HUDEP-2 (cell line): ENCODE results near the gene RAF1.
"Not testable (repeated sequence)": the region's sequence is repeated elsewhere in the genome, so short reads cannot be mapped to it uniquely, and the experiment has no call there.

Source experiments
- DNase-seq, 76 experiments: peaks; one replicate each; lab custom pipeline; 2025; ENCODE audit not compliant: unreplicated experiment in 76 of 76; lab: John Stamatoyannopoulos, UW

The RAF1 gene

DNA sequence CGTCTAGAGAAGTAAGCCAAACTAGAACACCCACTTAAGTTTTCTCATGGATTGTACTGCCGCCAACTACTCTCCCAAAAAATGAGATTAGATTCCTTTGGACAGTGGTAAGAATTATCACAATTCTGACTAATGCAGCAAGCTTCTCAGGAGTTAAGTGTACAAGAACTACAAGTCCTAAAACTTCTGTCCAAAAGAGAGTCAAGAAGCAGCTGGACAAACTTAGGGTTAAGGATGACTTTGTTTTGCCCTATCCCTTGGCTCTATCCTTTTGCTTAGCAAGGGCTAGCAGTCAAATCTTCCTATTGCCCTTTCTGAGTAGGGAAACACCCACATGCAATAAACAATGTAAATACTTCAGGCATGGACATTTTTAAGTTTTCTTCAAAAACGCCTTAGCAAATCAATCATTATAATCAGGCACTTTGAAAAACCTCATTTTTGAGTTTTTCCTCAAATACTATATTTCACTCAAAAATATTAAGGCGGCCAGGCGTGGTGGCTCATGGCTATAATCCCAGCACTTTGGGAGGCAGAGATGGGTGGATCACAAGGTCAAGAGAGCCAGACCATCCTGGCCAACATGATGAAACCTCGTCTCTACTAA lies 19.5 kb downstream of the RAF1 start:
- DNase-seq, result no peak

DNA sequence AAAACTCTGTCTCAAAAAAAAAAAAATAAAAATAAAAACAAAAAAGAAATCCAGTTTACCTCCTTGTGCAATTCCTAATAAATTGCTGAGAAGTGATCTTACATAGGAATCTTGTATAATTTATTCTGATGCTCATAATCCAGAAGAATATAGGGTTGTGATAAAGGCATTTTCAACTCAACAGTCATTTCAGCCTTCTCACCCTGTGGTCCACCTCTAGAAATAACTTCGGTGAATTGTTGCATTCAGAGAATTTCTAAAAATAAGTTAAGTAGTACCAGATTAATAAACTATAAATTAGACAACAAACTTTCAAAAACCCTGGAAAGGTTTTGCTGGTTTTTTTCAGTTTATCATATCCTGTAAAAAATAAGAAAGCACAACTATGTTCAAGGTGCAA lies 20.2 kb downstream of the RAF1 start:
- DNase-seq, result no peak

DNA sequence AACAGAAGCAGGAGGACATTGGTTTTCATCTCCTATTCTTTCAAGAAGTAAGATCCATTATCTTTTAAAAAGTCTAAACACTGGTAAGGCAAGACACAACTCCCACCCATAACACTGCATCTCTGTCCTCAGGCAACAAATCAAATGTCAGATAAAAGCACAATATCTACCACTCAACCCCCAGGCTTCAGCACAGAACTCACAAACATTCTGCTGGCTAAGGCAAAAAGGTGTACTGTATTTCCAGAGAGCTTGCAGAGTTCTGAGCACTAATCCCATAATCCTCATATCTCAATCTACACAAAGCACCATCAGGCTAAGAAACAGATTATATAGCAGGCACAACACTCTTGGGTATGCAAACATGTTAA lies 20.9 kb downstream of the RAF1 start:
- peak in 1 of 76 experiments; percentile 10 for DNase-seq

DNA sequence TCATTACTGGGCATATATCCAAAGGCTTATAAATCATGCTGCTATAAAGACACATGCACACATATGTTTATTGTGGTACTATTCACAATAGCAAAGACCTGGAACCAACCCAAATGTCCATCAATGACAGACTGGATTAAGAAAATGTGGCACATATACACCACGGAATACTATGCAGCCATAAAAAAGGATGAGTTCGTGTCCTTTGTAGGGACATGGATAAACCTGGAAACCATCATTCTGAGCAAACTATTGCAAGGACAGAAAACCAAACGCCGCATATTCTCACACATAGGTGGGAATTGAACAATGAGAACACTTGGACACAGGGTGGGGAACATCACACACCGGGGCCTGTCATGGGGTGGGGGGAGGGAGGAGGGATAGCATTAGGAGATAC lies 23.1 kb downstream of the RAF1 start:
- DNase-seq, result not testable (repeated sequence)

DNA sequence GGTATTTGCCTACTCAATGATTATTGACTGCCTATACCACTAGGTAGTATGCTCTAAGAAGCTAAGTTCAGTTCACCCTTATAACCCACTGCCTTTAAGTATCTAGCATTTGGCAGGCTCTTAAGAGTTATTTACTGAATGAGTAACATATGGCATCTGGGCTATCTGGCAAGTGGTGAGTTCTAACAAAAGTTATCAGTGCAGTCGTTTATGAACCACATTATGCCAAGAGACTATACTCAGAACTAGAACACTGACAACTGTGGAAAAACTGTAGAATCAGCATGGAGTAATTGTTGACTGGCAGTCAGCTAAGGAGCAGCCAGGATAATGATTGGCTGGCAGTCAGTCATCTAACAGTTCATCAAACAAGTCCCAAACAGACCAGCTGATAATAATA lies 25.8 kb downstream of the RAF1 start:
- DNase-seq, result peak in 3 of 76 experiments; percentile 11 to 14 (median 14)

DNA sequence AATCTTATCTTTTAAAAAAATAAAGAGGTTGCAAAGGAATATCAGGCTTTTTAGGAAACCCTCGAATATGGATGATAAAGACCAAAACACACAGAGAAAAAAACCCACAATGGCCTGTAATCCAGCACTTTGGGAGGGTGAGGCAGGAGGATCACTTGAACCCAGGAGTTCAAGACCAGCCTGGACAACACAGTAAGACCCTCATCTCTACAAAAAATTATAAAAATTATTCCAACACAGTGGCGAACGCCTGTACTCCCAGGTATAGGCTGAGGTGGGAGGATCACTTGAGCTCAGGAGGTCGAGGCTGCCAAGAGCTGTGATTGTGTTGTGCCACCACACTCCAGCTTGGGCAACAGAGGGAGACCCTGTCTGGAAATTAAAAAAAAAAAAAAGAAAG lies 30.8 kb downstream of the RAF1 start:
- no peak for DNase-seq

DNA sequence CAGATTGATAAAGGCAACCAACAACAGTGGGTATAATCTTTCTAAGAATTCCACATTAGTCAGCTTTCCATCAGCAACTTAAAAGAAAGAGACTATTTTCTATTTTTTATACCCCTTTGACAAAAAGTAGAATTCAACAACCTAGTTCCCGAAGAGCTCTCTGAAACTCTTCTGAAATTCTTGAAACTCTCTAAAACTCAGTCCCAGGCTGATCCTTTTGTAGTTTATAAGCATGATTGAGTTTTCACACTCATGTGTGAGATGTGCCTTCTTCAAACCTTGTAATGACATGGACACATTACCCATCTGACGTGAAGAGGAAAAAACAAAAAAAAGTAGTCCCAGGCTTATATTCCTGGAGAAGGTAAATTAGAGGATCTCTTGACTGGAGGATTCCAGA lies 31.4 kb downstream of the RAF1 start:
- no peak for DNase-seq

DNA sequence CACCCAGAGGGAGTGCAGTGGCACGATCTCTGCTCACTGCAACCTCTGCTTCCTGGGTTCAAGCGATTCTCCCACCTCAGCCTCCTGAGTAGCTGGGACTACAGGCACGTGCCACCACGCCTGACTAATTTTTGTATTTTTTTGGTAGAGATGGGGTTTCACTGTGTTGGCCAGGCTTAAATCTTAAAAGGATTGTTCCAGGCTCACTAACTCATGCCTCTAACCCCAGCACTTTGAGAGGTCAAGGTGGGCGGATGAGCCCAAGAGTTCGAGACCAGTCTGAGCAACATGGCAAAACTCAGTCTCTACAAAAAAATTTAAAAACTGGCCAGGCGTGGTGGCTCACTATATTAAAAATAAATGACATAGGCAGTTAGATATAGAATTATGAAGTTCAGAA lies 33.1 kb downstream of the RAF1 start:
- not testable (repeated sequence) for DNase-seq

DNA sequence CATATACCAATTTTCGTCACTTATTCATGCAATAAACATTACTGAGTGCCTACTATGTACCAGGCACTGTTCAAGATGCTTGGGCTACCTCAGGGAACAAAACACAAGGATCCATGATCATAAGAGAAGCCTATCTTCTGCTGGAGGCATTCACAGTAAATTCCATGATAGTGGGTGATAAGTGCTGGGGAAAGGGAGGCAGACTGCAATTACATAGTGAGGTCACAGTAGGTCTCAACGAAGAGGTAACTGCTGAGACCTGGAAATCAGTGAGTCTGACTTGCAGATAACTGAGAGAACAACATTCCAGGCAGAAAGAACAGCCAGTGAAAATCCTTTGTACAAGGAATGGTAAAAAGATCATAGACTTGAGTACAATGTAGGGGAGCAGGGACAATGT lies 33.6 kb downstream of the RAF1 start:
- DNase-seq, result no peak

DNA sequence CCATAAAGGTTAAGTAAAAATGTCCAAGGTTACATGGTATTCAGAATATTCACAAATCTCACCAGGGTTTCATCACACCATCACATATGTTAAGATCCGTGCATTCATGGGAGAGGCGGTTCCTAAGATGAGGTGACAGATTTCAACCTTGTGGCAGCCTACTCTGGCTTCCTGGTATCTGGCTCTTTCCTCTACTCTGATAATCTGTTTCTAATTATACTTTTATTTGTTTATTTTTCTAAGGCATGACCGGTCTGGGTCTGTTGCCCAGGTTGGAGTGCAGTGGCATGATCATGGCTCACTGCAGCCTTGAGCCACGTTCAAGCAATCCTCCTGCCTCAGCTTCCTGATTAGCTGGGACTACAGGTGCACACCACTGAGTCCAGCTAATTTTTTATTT lies 34.4 kb downstream of the RAF1 start:
- DNase-seq, result no peak

DNA sequence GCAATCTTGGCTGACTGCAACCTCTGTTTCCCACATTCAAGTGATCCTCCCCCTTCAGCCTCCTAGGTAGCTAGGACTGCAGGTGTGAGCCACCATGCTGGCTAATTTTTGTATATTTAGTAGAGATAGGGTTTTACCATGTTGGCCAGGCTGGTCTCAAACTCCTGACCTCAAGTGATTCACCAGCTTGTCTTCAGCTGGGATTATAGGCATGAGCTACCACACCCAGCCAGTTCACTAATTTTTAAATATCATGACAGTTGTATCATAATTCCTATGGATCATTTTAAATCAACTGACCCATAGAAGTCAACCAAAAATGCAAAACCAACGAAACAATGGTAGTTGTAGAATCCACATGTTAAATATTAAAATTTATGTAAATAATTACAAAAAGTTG lies 35.1 kb downstream of the RAF1 start:
- no peak for DNase-seq

DNA sequence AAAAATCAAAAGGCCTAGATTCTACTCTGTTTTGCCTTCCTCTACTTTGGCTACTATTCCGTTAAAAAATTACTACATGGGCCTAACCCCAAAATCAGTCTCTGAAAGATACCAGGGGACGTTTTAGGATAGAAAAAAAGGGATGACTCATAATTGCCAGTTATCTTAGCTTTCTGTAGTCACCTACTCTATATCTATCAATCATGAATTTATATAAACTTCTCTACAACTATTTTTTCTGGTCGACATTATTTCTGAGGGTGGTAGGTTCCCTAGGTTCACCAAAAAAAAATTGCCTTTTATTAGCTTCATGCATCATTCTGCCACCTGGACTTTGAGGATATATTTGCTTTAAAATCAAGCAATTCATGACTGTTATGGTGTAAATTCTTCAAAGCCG lies 36.5 kb downstream of the RAF1 start:
- DNase-seq, result peak in 12 of 76 experiments; percentile 5 to 57 (median 31)

DNA sequence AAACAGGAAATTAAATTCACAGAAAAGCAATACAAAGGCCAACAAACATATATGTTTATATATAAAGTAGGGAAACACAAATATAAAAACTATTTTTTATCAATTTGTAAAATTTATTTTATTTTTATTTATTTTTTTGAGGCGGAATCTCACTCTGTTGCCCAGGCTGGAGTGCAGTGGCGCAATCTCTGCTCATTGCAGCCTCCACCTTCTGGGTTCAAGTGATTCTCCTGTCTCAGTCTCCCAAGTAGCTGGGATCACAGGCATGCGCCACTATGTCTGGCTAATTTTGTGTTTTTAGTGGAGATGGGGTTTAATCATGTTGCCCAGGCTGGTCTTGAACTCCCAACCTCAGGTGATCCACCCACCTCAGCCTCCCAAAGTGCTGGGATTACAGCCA lies 39.0 kb downstream of the RAF1 start:
- DNase-seq, result not testable (repeated sequence)

DNA sequence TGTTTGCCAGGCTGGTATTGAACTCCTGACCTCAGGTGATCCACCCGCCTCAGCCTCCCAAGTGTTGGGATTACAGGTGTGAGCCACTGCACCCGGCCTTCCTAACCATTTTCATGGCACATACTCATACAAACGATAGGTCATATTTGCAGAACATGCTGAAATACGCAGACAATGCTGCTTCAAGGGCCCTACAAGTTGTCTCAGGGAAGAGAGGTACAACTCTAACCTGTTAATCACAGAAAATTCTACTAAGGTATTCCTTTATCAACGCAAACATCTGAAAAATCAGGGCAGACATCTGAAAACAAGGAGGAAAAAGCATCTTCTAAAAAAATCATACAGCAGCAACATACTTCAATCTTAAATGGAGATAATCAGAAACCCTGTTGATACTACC lies 39.9 kb downstream of the RAF1 start:
- DNase-seq, result no peak

DNA sequence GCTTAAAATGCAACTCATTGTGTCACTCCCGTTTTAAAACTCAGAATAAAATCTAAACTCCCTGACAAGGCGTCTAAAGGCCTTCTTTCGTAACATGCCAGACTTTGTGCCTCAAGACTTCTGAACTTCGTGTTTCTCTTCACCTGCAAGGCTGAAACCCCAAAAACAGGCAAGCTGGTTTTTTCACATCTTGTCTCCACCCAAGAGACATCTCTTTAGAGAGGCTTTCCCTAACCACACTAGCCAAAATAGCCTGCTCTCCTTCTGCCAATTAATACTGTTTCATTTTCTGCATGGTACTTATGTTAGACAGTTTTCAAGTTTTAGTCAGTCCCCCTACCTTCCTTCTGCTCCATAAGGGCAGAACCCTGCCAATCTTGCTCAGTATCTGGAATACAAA lies 41.6 kb downstream of the RAF1 start:
- DNase-seq, result no peak

DNA sequence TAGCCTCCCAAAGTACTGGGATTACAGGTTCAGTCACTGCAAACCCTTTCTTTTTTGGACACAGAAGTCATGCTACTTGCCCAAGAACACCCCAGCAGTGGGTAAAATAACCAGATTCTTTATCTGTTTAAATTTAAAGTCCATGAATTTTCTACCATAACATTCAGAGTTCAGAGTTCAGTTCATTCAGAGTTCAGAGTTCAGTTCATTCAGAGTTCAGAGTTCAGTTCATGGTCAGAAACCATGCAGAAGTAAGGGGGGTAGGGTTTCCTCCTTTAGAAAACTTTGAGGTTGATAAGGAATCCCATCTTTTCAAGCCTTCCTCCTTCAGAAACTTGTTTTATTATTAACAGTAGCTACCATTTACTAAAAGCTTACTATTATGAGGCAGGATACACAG lies 43.2 kb downstream of the RAF1 start:
- DNase-seq, result no peak

DNA sequence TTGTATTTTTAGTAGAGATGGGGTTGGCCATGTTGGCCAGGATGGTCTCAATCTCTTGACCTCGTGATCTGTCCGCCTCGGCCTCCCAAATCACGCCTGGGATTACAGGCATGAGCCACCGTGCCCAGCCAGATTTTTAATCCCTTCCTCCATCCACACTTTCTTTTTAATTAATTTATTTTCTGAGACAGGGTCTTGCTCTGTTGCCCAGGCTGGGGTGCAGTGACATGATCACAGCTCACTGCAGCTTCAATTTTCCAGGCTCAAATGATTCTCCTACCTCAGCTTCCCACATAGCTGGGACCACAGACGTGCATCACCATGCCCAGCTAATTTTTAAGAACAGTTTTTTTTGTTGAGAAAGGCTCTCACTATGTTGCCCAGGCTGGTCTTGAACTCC lies 43.6 kb downstream of the RAF1 start:
- DNase-seq, result no peak

DNA sequence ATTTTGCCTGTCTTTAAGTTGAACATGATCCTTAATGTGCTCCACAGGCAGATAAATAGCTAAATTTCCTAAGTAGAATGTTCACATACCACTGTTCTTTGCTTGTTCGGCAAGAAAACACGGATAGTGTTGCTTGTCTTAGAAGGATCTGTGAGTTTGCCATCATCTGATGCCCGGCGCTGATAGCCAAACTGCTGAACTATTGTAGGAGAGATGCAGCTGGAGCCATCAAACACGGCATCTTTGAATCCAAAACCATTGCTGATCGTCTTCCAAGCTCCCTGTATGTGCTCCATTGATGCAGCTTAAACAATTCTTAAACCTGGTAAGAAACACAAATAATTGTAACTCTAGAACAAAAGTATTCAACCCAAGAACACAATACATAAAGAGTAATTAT lies 45.5 kb downstream of the RAF1 start:
- no peak for DNase-seq

DNA sequence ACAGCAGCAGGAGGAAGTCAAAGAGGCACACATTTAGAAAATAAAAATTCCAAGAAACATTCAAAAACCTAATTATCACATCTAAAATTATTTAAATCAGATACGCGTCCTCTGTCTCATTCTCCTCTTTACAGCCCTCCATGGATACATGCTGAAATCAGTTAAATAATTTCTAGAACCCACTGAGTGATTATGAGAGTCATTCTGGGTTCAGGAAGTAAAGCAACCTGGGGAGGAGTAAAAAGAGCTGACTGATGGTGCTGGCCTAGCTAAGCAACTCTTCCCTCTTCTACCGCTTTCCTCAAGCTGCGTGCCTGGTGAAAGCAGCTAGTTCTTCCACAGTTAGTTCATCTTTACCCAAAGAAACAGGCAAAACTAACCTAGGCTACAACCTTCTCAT lies 48.7 kb downstream of the RAF1 start:
- DNase-seq, result no peak

DNA sequence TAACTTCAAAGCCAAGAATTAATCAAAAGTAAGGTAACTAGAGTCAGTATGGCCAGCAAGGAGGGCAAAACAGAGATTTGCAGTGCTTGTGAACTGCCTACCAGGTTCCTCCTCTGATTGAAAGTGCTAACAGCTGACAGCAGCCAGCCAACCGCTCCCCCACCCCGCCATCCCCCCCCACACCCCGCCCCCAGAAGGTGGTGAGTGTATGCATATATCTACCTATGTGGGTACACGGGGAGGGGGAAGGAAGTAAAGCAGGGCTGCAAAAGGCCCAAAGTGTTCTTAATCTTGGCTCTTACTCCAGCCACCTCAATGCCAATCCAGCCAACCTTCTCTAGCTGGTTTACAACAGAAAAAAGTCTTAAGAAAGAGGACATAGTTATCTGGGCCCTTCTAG lies 50.7 kb downstream of the RAF1 start:
- DNase-seq, result no peak

DNA sequence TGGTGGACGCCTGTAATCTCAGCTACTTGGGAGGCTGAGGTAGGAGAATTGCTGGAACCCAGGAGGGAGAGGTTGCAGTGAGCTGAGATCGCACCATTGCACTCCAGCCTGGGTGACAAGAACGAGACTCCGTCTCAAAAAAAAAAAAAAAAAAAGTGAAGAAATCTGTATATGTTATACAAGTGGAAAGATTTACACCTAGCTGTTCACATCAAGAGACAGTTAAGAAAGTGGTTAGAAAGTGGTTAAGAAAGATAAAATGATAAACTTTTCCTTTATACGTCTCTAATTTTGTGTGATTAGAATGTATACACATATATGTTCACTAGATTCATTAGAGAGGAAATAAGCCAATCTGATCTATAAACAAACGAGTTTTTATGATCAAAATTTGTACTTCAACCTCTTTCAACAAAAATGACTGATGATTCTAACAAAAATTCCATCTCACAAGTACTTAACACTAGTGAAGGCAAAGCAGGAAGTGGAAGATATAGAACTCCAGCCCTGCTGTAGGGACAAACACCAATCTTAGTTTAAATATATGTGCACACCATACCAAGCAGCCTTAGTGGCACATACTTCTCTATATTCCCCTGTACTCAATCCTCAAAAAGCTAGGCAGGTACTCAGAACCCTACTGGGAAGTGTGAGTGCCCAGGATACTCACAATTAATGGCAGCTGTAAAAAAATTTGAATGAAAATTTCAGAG lies 51.2 kb downstream of the RAF1 start:
- no peak for DNase-seq

DNA sequence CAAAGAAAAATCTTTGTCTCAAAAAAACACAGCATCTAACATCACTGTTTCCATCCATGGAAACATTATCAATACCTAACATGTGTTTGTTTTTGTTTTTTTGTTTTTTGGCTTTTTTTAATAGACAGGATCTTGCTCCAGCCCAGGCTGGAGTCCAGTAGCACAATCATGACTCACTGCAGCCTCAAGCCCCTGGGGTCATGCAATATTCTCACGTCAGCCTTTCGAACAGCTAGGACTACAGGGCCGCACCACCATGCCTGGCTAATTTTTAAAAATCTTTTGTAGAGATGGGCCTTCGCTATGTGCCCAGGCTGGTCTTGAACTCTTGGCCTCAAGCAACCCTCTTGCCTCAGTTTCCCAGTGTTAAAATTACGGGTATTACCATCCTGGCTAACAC lies 52.8 kb downstream of the RAF1 start:
- DNase-seq, result no peak

DNA sequence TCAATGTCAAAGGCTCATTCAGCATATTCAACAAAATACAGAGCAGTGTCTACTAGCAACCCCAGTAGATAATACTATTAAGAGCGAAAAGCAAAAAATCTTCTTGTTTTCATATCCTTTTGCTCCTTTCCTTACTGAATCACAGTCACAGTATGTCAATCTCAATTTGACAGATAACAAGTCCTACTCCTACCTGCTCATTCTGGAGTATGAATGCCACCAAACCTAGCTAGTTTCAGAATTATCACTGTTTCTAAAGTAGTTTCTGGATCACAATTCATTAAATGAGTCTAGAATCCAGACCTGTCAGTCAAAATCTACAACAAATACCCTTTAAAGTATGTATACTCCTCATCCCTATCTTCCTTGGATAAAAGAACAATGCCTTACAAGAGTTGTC lies 55.5 kb downstream of the RAF1 start:
- no peak for DNase-seq
